H54 (cell line): ENCODE results near the gene FHOD1.

Source experiments
- DNase-seq: peaks from one replicate; pipeline ENCODE4 v3.0.0; 2011; ENCODE audit warnings: low spot score, mixed read lengths; ENCODE audit not compliant: insufficient read length
- FAIRE-seq: peaks from 3 replicates; lab custom pipeline; 2011; peaks lifted over from hg19 to GRCh38; lab: Jason Lieb, UNC
- POLR2A ChIP-seq: IDR thresholded peaks from 2 replicates; pipeline ENCODE4 v1.6.1; 2011; ENCODE audit warnings: low read depth, mild to moderate bottlenecking, low read length

FHOD1 gene

GRCh38 chr16:67247192-67248072 is at the start of gene FHOD1:
FHOD1 (minus strand) TSS chr16:67247481; CDS start chr16:67247410, 71 bp downstream.
- peak; percentile 68 for TF ChIP-seq POLR2A
- FAIRE-seq = no peak
- peak; percentile 91 for DNase-seq

GRCh38 chr16:67296420-67296819 is 49.1 kb upstream of the FHOD1 start:
- TF ChIP-seq POLR2A = no peak
- FAIRE-seq (no peak), DNase-seq (no peak)

- TF ChIP-seq POLR2A = no peak
- DNase-seq = no peak
- no peak for FAIRE-seq
These were observed 47.7 kb upstream of the FHOD1 start for GRCh38 chr16:67294938-67295361.

GRCh38 chr16:67294171-67294757 is 47.0 kb upstream of the FHOD1 start:
- TF ChIP-seq POLR2A = no peak
- DNase-seq (no peak), FAIRE-seq (no peak)

- DNase-seq (no peak), FAIRE-seq (no peak)
- TF ChIP-seq POLR2A = no peak
These were observed 44.2 kb upstream of the FHOD1 start for GRCh38 chr16:67291461-67291860.

GRCh38 chr16:67287960-67288359 is 40.7 kb upstream of the FHOD1 start:
- FAIRE-seq (no peak), DNase-seq (no peak)
- TF ChIP-seq POLR2A = no peak

GRCh38 chr16:67286441-67287235 is 39.4 kb upstream of the FHOD1 start:
- TF ChIP-seq POLR2A = no peak
- FAIRE-seq = no peak
- peak; percentile 62 for DNase-seq

- TF ChIP-seq POLR2A = no peak
- DNase-seq (peak; percentile 66), FAIRE-seq (no peak)
These were observed 37.7 kb upstream of the FHOD1 start for GRCh38 chr16:67284699-67285646.

GRCh38 chr16:67283826-67284555 is 36.7 kb upstream of the FHOD1 start:
- no peak for TF ChIP-seq POLR2A
- DNase-seq (no peak), FAIRE-seq (no peak)

GRCh38 chr16:67283039-67283825 is 36.0 kb upstream of the FHOD1 start:
- peak; percentile 76 for DNase-seq
- TF ChIP-seq POLR2A = no peak
- no peak for FAIRE-seq

- no peak for DNase-seq
- no peak for TF ChIP-seq POLR2A
- FAIRE-seq = no peak
These were observed 35.1 kb upstream of the FHOD1 start for GRCh38 chr16:67282447-67282805.
